EH (cell line): Measurements from ENCODE around the gene PLCB4.

ENCODE experiments used
- DNase-seq: peaks from one replicate; pipeline ENCODE4 v3.0.0-alpha.2; 2015; ENCODE audit warnings: low read depth

The PLCB4 gene

DNA sequence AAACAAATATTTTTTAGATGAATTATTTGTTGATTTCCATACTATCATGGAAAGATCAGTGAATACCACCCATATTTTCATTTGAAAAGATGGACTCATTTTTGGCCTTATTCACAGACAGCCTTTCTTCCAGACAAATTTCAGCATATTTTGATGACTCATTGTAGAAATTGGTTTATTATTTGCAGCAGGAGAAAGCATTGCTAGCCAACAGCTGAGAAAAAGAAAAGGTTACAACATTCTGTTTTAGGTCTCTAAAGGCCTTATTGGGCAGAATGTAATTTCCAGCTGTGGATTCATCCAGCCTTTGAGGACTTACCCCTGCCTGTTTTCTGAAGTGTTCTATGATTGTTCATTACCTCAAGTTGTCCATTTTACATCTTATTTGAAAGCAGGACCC is 201.9 kb downstream of the PLCB4 start:
- DNase-seq: peak; percentile 79

DNA sequence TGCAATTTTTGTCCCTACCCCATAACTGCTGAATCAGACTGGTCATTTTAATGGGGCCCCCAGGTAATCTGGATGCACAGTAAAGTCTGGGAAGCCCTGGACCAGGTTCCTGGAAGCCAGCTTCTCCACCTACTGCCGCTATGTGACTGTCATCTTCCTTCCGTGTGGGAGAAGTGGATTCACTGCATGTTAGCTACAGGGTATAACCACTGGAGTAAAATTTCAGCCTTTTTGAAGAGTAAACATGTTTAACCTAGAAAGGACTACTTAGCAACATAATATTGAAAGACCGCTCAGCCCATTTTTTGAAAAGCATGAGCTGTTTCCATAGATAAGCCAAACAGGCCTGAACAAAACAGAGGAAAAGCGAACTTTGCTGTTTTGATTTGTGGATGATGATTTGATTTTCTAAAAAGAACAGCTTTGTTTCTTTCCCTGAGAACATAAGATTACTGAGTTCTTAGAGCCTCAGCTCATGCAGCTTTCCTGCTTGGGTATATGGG is 208.1 kb downstream of the PLCB4 start:
- DNase-seq: no peak

DNA sequence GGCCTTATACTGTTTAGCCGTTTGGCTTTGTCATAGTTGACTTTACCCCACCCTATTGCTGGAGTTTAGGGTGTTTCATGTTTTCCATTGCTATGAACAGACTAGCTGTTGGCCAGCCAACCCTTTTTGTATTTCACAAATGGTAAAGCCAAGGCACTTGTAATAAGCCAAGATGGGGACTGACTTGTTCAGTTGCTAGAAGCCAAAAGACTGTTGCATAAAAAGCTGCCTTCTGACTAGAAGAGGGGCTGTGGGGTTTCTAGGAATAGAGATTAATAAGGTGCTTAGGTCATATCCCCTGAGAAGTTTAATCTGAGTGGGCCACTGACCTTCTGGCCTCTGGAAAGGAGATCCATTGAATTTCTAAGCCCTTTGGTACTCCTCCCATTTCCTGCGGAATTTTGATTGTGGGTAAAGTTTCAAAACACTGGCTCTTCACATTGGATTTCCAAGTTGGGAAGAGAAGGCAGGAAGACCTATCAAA is 211.1 kb downstream of the PLCB4 start:
- no peak for DNase-seq

DNA sequence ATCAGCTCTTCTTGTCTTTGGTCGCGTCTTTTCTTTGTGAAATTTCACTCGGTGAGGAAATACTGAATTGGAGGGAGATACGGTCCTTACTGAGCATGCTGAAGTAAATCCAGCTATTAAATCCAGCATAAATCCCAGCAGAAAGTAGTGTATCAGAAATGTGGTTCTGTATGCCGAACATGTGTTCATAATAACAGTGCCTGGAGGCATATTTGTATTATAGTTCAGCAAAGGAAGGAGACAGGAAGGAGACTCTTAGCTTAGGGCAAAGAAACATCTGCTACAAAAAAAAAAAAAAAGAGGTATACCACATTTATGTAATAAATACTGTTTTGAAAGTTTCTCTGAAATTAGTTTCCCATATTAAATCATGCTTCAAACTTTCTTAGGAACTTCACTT is 211.8 kb downstream of the PLCB4 start:
- peak; percentile 62 for DNase-seq

DNA sequence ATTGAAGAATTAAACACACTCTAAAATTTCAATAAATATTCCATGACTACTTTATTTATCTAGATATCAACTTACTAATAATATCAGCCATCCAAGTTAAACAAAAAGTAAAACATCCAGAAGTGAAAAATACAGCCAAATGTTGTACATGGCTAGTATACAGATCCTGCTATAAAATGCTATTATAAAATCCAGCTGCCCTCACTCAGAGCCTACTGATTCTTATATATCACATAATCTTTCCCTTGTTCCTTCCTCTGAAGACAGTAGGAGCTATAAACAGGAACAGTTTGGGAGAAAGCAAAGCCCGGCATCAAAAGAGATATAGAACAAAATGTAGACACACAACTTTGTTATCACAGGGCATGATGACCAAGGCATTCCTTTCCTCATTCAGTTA is 212.9 kb downstream of the PLCB4 start:
- no peak for DNase-seq

DNA sequence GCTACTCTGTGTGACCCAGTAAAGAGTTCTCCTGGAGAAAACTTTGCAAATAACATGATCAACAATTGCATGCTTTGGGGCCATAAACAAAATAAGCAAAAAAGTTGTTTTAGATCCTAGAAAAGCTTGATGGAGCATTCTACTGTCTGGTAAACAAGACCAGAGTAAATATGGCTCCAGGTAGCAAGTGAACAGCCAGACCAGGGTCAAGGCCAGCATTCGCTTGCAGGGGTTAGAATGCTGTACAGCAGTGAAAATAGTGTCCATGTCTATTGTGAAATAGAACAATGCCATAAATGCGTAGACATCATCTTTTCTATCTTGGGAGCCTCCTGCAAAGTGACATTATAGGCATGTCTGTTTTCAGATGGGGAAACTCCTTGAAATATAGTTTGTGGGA is 216.7 kb downstream of the PLCB4 start:
- no peak for DNase-seq

DNA sequence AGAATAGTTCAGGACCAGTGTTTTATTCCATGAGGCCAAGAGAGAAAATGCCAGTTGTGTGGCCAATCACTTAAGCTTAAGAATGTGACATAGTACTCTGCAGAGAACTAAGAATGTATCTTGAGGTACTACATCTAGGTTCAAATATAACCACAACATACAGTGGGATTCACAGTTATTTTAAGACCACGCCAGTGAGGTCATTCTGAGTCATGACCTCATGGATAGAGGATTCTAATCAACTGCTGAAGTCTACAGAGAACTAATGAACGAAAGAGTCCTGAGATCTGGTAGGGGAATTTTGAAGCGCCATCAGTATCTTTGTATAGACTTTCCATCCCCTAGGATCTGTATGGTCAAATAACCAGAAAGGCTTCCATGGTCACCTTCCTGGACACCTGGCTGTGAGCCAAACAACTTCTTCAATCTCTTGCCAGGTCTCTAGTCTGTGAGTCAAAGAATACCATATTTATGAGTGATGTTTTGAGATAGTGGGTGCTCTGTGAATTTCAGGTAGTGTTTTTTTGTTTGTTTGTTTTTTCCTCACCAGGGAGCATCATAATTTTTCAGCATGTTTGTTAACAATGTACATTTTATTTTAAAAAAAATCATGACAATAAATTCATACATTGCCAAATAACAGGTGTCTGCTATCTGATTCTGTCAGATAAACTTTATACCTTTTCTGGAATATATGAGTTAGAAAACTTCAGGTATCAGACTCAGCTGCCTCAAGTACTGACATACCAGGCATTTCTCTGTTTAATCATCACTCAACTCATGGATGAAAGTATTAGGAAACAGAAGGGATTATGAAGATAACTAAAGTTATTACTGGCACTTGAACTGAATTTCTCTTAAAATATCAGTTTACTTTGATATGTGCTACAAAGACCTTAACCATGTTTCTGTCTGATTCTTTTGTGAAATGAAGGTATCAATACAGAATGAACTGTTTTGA is 217.9 kb downstream of the PLCB4 start:
- DNase-seq: peak; percentile 51

DNA sequence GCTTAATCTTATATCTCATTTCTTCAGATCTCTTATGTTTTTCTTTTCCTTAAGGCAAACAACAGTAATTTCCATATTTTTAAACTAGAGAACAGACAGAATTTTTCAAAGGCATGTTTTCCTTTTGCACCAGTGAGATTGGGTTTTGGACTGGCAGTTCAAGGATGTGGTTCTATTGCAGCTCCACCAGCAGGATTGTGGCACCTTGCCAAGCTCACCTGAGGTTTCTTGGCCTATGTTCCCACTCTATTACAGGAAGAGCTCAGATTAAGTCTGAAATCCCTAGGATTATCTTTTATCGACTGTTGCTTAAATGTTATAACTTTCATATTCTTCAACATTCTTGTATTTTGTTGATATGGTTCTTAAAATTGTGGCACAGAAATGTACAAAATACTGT is 218.9 kb downstream of the PLCB4 start:
- DNase-seq: no peak

DNA sequence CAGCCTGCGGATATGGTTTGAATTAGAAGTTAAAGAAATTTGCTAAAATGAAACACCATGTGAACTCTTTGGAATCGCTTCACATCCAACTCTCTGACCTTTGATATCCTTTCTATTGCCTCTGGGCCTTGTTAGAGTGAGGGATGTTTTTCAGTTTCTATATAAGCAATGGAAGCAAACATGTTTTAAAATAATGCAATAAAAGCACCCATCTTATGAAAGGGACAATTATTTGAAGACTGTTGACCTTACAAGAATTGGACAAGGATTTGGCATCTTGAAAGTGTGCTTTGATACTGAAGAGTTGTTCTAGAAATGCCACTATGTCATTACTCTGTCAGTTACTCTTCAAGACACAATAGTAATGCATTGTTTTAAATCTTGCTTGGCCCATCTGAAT is 221.4 kb downstream of the PLCB4 start:
- DNase-seq: no peak

DNA sequence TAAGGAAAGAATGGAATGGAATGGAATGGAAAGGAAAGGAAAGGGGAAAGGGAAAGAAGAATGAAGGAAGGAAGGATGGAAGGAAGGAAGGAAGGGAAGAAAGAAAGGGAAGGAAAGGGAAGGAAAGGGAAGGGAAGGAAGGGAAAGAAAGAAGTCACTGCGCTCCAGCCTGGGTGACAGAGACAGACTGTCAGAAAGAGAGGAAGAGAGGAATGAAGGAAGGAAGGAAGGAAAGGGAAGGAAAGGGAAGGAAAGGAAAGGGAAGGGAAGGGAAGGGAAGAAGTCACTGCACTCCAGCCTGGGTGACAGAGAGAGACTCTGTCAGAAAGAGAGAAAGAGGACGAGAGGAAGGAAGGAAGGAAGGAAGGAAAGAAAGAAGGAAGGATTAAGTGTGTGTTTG is 224.3 kb downstream of the PLCB4 start:
- no peak for DNase-seq

DNA sequence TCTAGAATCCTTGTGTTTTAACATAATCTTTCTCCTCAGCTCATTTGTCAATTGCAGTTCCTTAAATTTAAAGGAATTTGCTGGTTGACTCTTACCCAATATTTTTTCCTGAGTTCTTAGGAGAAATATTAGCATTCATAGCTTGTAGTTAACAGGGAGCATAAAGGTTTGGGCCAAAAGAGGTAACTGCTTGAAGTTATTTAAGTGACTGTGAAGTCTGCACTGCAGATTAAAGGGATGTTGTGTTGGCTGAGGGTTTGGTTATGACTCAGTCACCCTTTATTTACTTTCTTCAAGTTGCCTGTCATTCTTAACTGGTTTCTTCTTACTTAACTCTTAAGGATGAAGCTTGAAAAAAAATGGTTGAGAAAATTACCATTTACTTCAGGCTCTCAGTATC is 225.2 kb downstream of the PLCB4 start:
- DNase-seq: peak; percentile 79

DNA sequence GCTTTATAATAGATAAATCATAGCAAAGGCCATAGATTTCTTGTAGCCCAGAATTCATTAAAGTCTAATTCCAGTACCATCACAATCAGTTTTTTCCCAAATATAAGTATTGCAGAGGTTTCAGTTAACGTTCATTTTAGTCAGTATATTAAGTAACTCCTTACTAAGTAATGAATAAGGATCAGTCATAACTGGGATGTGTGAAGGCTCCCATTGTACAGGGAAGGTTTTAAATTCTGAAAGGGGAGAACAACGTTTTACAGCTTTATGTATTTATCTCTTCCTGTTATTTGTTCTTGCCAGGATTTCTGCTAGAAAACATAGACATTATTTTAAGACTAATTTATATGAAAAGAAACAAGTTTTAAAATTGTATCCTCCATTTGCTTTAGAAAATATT is 230.0 kb downstream of the PLCB4 start:
- DNase-seq: no peak

DNA sequence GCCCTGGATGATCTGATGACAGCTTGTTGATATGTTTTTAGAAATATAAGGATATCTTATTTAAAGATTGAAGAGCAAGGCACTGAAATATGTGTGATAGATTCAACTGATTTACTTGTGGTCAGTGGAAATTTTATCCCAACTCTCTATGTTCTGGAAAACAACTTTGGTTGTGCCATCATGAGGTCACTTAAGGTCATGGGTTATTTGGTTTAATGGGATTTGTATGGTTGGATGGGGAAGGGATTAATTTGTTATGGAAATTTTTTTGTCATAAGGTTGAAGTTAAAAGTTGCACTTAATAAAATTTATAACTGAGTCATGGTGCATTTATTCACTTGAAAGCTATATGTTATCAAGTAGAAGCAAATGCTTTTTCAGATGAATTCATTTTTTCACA is 231.2 kb downstream of the PLCB4 start:
- no peak for DNase-seq

DNA sequence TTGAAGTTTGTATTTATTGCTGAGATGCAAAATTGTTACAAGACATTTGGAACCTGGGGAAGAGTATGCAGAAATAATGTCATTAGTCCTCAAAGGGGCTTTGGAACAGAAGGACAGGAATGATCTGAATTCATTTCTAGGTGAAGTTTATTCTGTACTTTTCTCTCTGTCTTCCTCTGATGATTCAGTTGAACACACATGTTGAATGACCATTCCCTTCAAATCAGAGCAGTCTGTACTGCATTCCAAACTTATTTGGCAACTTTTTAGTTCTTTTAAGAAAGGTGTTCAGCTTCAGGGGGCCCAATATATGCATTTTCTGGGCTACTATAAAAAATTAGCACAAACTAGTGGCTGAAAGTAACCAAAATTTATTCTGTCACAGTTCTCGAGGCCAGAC is 231.6 kb downstream of the PLCB4 start:
- DNase-seq: no peak

DNA sequence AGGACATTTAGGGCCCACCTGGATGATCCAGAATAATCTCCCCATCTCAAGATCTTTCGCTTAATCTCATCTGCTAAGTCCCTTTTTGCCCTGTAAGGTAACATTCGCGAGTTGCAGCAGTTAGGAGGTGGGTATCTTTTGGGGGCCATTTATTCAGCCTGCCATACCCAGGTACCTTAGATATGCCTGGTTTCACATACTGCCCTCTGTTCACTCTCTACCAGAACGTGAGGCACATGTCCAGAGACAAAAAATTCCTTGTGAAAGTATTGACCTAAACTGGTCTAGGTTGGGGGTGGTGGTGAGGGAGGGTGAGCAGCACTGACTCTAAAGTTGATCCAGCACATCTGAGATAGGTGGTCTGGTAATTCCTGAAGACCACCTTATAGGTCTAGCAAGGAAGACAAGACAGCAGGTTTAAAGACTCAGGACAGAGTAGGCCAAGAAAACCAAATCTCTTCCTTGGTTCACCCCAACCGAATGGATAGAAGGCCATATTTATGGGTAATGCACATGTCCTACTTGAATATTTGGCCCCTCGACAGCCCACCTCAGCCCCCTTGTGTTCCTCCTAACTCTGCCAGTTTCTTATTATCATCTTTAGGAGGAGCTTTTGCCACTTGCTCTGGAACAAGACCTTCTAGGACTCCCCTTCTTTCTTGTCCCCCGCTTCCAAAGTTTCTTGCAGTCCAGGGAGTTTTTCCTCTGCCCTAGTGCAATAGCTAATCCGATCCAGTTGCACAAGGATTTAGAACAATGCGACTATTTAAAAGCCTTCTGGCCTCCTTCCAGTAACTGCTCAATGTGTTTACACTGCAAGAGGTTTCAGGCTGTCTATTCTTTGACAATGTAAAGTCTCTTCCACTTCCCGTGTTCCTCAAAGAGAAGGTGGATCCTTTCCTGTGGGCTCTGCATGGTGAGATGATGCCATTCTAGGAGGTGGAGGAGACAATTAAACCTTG is 232.5 kb downstream of the PLCB4 start:
- DNase-seq: peak; percentile 71

DNA sequence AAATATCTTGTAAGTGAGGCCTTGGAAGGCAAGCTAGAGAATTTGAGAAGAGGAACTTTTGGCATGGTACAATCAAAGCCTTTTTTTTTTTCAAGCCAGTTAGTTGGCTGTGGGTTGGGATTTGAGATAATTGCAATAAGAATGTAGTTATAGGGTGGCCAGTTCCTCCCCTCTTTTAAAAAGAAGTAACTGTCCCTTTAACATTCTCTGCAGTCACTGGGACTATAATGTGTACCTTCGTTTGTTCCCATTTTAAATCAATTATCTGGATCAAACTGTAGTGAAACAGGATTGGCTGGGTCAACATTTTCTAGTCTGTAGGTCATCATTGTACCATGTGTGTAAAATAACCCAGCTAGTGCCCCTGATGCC is 233.2 kb downstream of the PLCB4 start:
- no peak for DNase-seq

DNA sequence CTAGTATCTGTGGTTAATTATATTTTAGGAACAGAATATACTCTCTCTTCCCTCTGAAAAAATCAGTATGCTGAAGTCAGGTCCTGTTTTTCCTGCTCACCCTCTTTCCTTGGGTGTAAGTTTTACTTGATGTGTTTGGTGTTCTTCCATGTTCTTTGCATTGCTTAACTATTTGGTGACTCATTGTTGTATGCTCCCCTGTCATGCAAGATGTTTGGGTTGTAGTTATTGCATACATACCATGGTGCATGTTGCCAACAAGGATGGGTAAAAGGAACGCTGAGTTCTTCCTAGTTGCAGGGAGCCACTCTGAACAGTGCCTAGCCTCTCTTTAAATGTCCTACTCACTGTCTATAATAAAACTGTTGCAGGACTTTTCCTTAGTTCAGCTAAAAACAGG is 237.6 kb downstream of the PLCB4 start:
- peak; percentile 87 for DNase-seq

DNA sequence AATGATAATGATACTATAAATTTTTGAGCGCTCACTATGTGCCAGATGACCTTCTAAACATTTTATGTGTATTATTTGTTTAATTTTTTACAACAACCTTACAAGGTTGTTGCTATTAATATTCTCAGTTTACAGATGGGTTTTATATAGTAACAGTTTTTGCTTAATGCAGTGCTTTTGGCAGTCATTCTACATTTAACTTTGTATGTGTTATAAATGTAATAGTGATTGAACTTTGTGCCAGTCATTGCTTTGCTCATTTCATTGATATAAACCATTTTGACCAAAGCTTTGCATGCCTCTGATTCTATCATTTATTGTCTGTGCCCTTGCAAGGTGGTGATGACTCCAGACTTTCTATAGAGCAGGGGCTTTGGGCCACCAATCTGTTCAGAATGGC is 239.2 kb downstream of the PLCB4 start:
- DNase-seq: no peak

DNA sequence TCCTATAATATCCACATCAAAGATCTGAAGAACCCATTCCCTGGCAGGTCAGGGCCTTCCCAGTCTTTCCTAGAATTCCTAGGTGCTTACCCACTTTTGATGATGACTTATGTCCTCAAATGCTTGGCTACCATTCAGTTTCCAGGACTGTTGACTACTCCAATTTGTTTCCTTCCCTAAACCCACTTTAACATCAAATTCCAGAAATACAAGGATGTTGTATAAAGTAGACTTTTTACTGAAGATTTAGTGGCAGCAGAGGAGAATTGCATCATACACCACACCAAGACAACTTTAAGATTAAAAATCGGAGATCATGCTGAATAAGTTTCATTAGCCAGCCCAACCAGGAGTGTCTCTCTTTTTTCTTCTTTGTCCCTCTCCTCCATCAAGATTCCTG is 242.2 kb downstream of the PLCB4 start:
- DNase-seq: peak; percentile 78

DNA sequence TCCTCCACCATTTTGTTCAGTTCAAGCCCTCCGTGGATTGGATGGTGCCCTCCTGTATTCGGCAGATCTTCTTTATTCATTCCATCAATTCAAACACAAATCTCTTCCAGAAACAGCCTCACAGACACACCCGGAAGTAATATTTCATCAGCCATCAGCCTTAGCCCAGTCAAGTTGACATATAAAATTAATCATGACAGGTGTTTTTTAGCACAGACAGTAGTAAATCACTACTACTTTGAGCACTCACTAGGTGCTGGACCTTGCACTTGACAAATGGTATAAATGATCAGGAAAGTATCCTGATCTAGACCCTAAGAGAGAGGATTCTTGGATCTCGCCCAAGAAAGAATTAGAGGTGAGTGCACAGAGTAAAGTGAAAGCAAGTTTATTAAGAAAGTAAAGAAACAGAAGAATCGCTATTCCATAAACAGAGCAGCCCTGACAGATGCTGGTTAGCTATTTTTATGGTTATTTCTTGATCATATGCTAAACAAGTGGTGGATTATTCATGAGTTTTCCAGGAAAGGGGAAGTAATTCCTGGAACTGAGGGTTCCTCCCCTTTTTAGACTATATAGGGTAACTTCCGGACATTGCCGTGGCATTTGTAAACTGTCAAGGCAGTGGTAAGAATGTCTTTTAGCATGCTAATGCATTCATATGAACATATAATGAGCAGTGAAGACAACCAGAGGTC is 250.9 kb downstream of the PLCB4 start:
- no peak for DNase-seq

DNA sequence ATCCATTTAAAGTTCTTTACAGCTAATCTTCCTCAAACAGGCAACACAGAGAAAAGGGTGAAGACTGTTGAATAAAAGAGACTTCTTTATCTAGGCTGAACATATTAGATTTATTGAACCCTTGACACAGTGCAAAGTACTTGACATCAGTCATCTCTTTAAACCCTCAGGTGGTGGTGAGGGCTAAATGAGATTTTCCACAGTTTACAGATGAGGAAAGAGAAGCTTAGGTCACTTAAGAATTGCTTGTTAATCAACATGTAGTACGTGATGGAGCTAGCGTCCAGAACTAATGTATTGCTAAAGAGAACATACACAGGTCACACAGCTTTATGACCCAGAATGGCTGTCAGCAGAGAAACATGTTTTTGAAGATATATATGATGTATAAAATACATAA is 252.1 kb downstream of the PLCB4 start:
- DNase-seq: no peak

DNA sequence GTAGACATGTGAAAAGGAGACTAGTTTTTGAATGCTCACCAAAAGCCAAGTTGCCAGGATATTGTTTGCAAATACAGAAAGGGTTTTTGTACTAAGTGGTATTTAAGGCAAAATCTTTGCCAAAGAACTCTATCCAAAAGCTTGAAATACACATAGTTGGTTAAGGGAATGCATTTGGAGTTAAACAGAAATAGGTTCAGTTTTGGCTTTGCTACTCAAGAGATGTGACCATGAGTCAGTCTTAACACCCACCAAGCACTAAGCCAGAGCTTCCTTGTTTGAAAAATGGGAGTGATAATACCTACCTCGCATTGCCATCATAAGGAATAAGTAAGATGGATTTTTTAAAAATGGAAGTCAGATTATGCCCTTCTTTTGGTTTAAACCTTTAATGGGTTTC is 253.8 kb downstream of the PLCB4 start:
- DNase-seq: no peak
